H9 (cell line): Measurements from ENCODE around the gene NIM1K. TPM values are rescaled to one million over a fixed set of nuclear protein-coding genes. Genes with fewer than 3 reads are reported as not detected.

Source experiments
- DNase-seq: peaks from one replicate; pipeline ENCODE4 v3.0.0-alpha.2; 2017
- H2AFZ ChIP-seq: one replicate; pipeline ENCODE4 v1.6.1; 2013; ENCODE audit warnings: mild to moderate bottlenecking, low read length, control low read depth, moderate library complexity
- H2AK5ac ChIP-seq: 2 replicates; pipeline ENCODE4 v1.6.1; 2013; ENCODE audit warnings: low read length, control low read depth, mixed read lengths; ENCODE audit not compliant: insufficient read length
- H2BK120ac ChIP-seq: one replicate; pipeline ENCODE4 v1.6.1; 2013; ENCODE audit warnings: low read depth, mild to moderate bottlenecking, low read length, control low read depth, inconsistent platforms; ENCODE audit not compliant: poor library complexity, severe bottlenecking
- H2BK12ac ChIP-seq: 2 replicates; pipeline ENCODE4 v1.6.1; 2013; ENCODE audit warnings: low read length, control low read depth, mixed read lengths, low read depth; ENCODE audit not compliant: insufficient read length
- H2BK15ac ChIP-seq: 2 replicates; pipeline ENCODE4 v1.6.1; 2013; ENCODE audit warnings: low read depth, low read length, control low read depth
- H2BK20ac ChIP-seq: one replicate; pipeline ENCODE4 v1.6.1; 2013; ENCODE audit warnings: low read depth, mild to moderate bottlenecking, low read length, control low read depth, inconsistent platforms; ENCODE audit not compliant: poor library complexity, severe bottlenecking
- H2BK5ac ChIP-seq: 2 replicates; pipeline ENCODE4 v1.6.1; 2013; ENCODE audit warnings: low read length, control low read depth, mixed read lengths; ENCODE audit not compliant: insufficient read length
- H3K14ac ChIP-seq: 2 replicates; pipeline ENCODE4 v1.6.1; 2013; ENCODE audit warnings: low read length, control low read depth; ENCODE audit not compliant: insufficient read depth
- H3K18ac ChIP-seq: 2 replicates; pipeline ENCODE4 v1.6.1; 2013; ENCODE audit warnings: low read depth, mild to moderate bottlenecking, mixed read lengths, low read length, control low read depth; ENCODE audit not compliant: insufficient read length
- H3K23ac ChIP-seq: 2 replicates; pipeline ENCODE4 v1.6.1; 2013; ENCODE audit warnings: low read length, control low read depth, mixed read lengths, low read depth; ENCODE audit not compliant: insufficient read length
- H3K23me2 ChIP-seq: 2 replicates; pipeline ENCODE4 v1.6.1; 2013; ENCODE audit warnings: low read depth, mild to moderate bottlenecking, mixed read lengths, low read length, control low read depth; ENCODE audit not compliant: insufficient read length, poor library complexity, severe bottlenecking
- H3K27ac ChIP-seq: 2 replicates; pipeline ENCODE4 v1.5.1; 2013; ENCODE audit warnings: low read length, control low read depth, mixed read lengths, low read depth; ENCODE audit not compliant: insufficient read length
- H3K27me3 ChIP-seq: 2 replicates; pipeline ENCODE4 v1.6.1; 2013; ENCODE audit warnings: low read length, control low read depth, inconsistent platforms; ENCODE audit not compliant: insufficient read depth
- H3K4ac ChIP-seq: 2 replicates; pipeline ENCODE4 v1.6.1; 2013; ENCODE audit warnings: low read depth, mild to moderate bottlenecking, control low read depth, inconsistent platforms, low read length, moderate library complexity
- H3K4me1 ChIP-seq: 2 replicates; pipeline ENCODE4 v1.6.1; 2013; ENCODE audit warnings: low read length, control low read depth, inconsistent platforms; ENCODE audit not compliant: insufficient read depth
- H3K4me2 ChIP-seq: 2 replicates; pipeline ENCODE4 v1.6.1; 2013; ENCODE audit warnings: low read length, control low read depth, mixed read lengths; ENCODE audit not compliant: insufficient read length, insufficient read depth
- H3K56ac ChIP-seq: 2 replicates; pipeline ENCODE4 v1.6.1; 2013; ENCODE audit warnings: low read depth, mild to moderate bottlenecking, mixed read lengths, low read length, control low read depth; ENCODE audit not compliant: insufficient read length
- H3K79me1 ChIP-seq: 2 replicates; pipeline ENCODE4 v1.6.1; 2013; ENCODE audit warnings: low read depth, mild to moderate bottlenecking, moderate library complexity, low read length, control low read depth, inconsistent platforms; ENCODE audit not compliant: insufficient read depth, poor library complexity, severe bottlenecking
- H3K79me2 ChIP-seq: 2 replicates; pipeline ENCODE4 v1.6.1; 2013; ENCODE audit warnings: low read length, control low read depth, inconsistent platforms; ENCODE audit not compliant: insufficient read depth
- H3K9ac ChIP-seq: 2 replicates; pipeline ENCODE4 v1.6.1; 2013; ENCODE audit warnings: low read length, control low read depth, mixed read lengths; ENCODE audit not compliant: insufficient read length; ENCODE audit errors: extremely low read depth
- H3K9me3 ChIP-seq: one replicate; pipeline ENCODE4 v1.6.1; 2013; ENCODE audit warnings: low read depth, low read length, inconsistent platforms; ENCODE audit not compliant: control insufficient read depth
- H3T11ph ChIP-seq: one replicate; pipeline ENCODE4 v1.6.1; 2013; ENCODE audit warnings: mild to moderate bottlenecking, low read length, control low read depth, inconsistent platforms
- H4K20me1 ChIP-seq: one replicate; pipeline ENCODE4 v1.6.1; 2013; ENCODE audit not compliant: control insufficient read depth, insufficient read length, insufficient read depth
- H4K5ac ChIP-seq: 2 replicates; pipeline ENCODE4 v1.6.1; 2013; ENCODE audit warnings: low read depth, mild to moderate bottlenecking, mixed read lengths, low read length, control low read depth; ENCODE audit not compliant: insufficient read length
- H4K8ac ChIP-seq: replicated peaks from 2 replicates; pipeline ENCODE4 v1.6.1; 2013; ENCODE audit warnings: low read length, control low read depth, mixed read lengths, low read depth; ENCODE audit not compliant: insufficient read length
- H4K91ac ChIP-seq: 2 replicates; pipeline ENCODE4 v1.6.1; 2013; ENCODE audit warnings: low read depth, mild to moderate bottlenecking, moderate library complexity, mixed read lengths, low read length, control low read depth; ENCODE audit not compliant: insufficient read length
- H3K27ac Mint-ChIP-seq, 3 experiments: 2 replicates in 2 of 3; 3 replicates in 1 of 3; pipeline ENCODE4 v1.8.0; 2020 to 2021; ENCODE audit warnings: mixed read lengths in 3 of 3, mild to moderate bottlenecking in 1 of 3, moderate library complexity in 1 of 3
- H3K27me3 Mint-ChIP-seq: 2 replicates; pipeline ENCODE4 v1.8.0; 2021; ENCODE audit warnings: low read depth, mild to moderate bottlenecking, moderate library complexity, mixed read lengths
- H3K36me3 Mint-ChIP-seq, 3 experiments: 2 replicates in 2 of 3; 3 replicates in 1 of 3; pipeline ENCODE4 v1.8.0; 2020 to 2021; ENCODE audit warnings: low read depth in 3 of 3, mixed read lengths in 3 of 3; ENCODE audit not compliant: insufficient read depth in 1 of 3
- H3K4me1 Mint-ChIP-seq, 2 experiments: 2 replicates each; pipeline ENCODE4 v1.8.0; 2020; ENCODE audit warnings: mixed read lengths in 2 of 2
- H3K4me3 Mint-ChIP-seq, 2 experiments: 2 replicates in 1 of 2; 3 replicates in 1 of 2; pipeline ENCODE4 v1.8.0; 2020 to 2021; ENCODE audit warnings: mild to moderate bottlenecking in 2 of 2, mixed read lengths in 2 of 2, moderate library complexity in 1 of 2
- H3K9me3 Mint-ChIP-seq, 2 experiments: 2 replicates in 1 of 2; 3 replicates in 1 of 2; pipeline ENCODE4 v1.8.0; 2020; ENCODE audit warnings: mild to moderate bottlenecking in 2 of 2, mixed read lengths in 2 of 2, moderate library complexity in 1 of 2
- CTCF ChIP-seq: fragments of 200-600 bp; sonication (generic); conservative IDR thresholded peaks from 3 replicates; pipeline ENCODE4 v1.8.0; 2021; ENCODE audit warnings: antibody characterized with exemption, mild to moderate bottlenecking
- WGBS: extraction: QIAGEN DNeasy Blood & Tissue Kit; methylation state at CpG from one replicate; pipeline ENCODE4 v1.1.7; 2013; ENCODE audit warnings: missing lambda C conversion rate, low lambda C conversion rate, mixed read lengths; ENCODE audit not compliant: insufficient read length; ENCODE audit errors: extremely low coverage; 5-methylcytosine and 5-hydroxymethylcytosine counted together
- total RNA-seq: library from RNA; stranded (reverse); gene quantifications from 2 replicates; pipeline ENCODE4 v1.2.1, GENCODE V29; 2021

Gene NIM1K
- total RNA-seq, 1 experiment from 2014 or later: 0.07 TPM

DNA sequence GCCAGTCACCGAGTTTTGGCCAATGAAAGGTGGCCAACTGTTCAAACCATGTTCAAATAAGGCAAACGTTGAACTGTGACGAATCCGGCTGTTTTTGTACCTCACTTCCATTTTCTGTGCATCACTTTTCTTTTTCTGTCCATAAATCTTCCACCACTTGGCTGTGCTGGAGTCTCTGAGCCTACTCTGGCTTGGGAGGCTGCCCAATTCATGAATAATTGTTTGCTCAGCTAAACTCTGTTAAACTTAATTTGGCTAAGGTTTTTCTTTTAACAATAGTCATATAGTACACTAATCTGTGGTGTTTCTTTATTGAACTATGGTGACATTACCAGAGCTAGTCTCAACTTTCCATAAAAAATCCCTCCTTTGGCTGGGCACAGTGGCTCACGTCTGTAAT is 11.3 kb downstream of the NIM1K start:
- no CpG with 5 or more reads among the region's 5 CpGs for WGBS
- Histone ChIP-seq H3K4me1 (no peaks in the 10 kb centered on the region), H4K5ac (no peak overlapping the region), H4K20me1 (no peaks in the 10 kb centered on the region), H4K8ac (no peak overlapping the region), H2BK5ac (no peak overlapping the region), H3T11ph (no peak overlapping the region), H3K4me2 (no peak overlapping the region), H2BK15ac (no peak overlapping the region), H3K4ac (no peak overlapping the region), H2AFZ (no peak overlapping the region), H3K79me2 (no peaks in the 10 kb centered on the region), H3K56ac (no peak overlapping the region), H2BK20ac (no peak overlapping the region), H3K23ac (no peak overlapping the region), H3K27me3 (no peaks in the 10 kb centered on the region), H3K18ac (no peak overlapping the region), H3K9ac (no peak overlapping the region), H3K27ac (no peak overlapping the region), H3K79me1 (no peaks in the 10 kb centered on the region), H2BK120ac (no peak overlapping the region), H2BK12ac (no peak overlapping the region), H2AK5ac (no peak overlapping the region), H3K9me3 (no peaks in the 10 kb centered on the region), H3K23me2 (no peaks in the 10 kb centered on the region), H3K14ac (no peak overlapping the region), H4K91ac (no peak overlapping the region)
- Mint-ChIP-seq H3K4me1 (peaks cover 0 to 4% of the 10 kb centered on the region in 2 experiments; a peak in 3 of 4 replicates), H3K27me3 (peaks cover 6% of the 10 kb centered on the region; the same call in 1 of the 2 replicates), H3K36me3 (no peaks in the 10 kb centered on the region), H3K4me3 (no peak overlapping the region; a peak in 1 of 5 replicates), H3K9me3 (peaks cover 0 to 3% of the 10 kb centered on the region in 2 experiments; a peak in 1 of 5 replicates), H3K27ac (no peak overlapping the region)
- TF ChIP-seq CTCF: no peak
- DNase-seq: no peak
